DMS53 treated with DMSO at 0.1 percent for 48 hours (cell line): Measurements from ENCODE around the gene NRXN3.
A peak's percentile ranks its signal among the peaks of the same experiment; 100 is the strongest.
"Not testable (repeated sequence)": the region's sequence is repeated elsewhere in the genome, so short reads cannot be mapped to it uniquely, and the experiment has no call there.

Source experiments
- DNase-seq: peaks from one replicate; lab custom pipeline; 2025; ENCODE audit not compliant: unreplicated experiment; lab: John Stamatoyannopoulos, UW

The NRXN3 gene

GRCh38 chr14:78983126-78983525 is 813.0 kb downstream of the NRXN3 start:
- no peak for DNase-seq

GRCh38 chr14:78985668-78986381 is 815.7 kb downstream of the NRXN3 start:
- no peak for DNase-seq

- no peak for DNase-seq
Measured at GRCh38 chr14:78986989-78987388, 816.8 kb downstream of the NRXN3 start.

GRCh38 chr14:78989221-78989620 is 819.0 kb downstream of the NRXN3 start:
- no peak for DNase-seq

- no peak for DNase-seq
Measured at GRCh38 chr14:78992867-78993266, 822.7 kb downstream of the NRXN3 start.

GRCh38 chr14:78997811-78998210 is 827.6 kb downstream of the NRXN3 start:
- no peak for DNase-seq

GRCh38 chr14:79009286-79009685 is 839.1 kb downstream of the NRXN3 start:
- no peak for DNase-seq

- peak; percentile 58 for DNase-seq
Measured at GRCh38 chr14:79011091-79011919, 841.1 kb downstream of the NRXN3 start.

GRCh38 chr14:79011920-79012204 is 841.7 kb downstream of the NRXN3 start:
- DNase-seq: no peak

- DNase-seq: no peak
Measured at GRCh38 chr14:79016828-79017505, 846.8 kb downstream of the NRXN3 start.

GRCh38 chr14:79017561-79017960 is 847.4 kb downstream of the NRXN3 start:
- DNase-seq: no peak

- no peak for DNase-seq
Measured at GRCh38 chr14:79018836-79019235, 848.7 kb downstream of the NRXN3 start.

- not testable (repeated sequence) for DNase-seq
Measured at GRCh38 chr14:79019898-79020297, 849.7 kb downstream of the NRXN3 start.

GRCh38 chr14:79021766-79022165 is 851.6 kb downstream of the NRXN3 start:
- DNase-seq: no peak

GRCh38 chr14:79027138-79027537 is 857.0 kb downstream of the NRXN3 start:
- DNase-seq: no peak

GRCh38 chr14:79028281-79028680 is 858.1 kb downstream of the NRXN3 start:
- no peak for DNase-seq

GRCh38 chr14:79036441-79036840 is 866.3 kb downstream of the NRXN3 start:
- DNase-seq: no peak

- DNase-seq: no peak
Measured at GRCh38 chr14:79037106-79037505, 866.9 kb downstream of the NRXN3 start.

- no peak for DNase-seq
Measured at GRCh38 chr14:79037593-79037992, 867.4 kb downstream of the NRXN3 start.

GRCh38 chr14:79040790-79041189 is 870.6 kb downstream of the NRXN3 start:
- no peak for DNase-seq

- DNase-seq: no peak
Measured at GRCh38 chr14:79043194-79043889, 873.2 kb downstream of the NRXN3 start.
